K562 (cell line): ENCODE data around the gene MYOC. TPM values are rescaled to one million over a fixed set of nuclear protein-coding genes. Genes with fewer than 3 reads are reported as not detected.

Experiments used
- BRF1 ChIP-seq: IDR thresholded peaks from 3 replicates; pipeline ENCODE4 v1.6.1; 2011; ENCODE audit warnings: borderline replicate concordance, mild to moderate bottlenecking; ENCODE audit not compliant: insufficient read length; ENCODE audit errors: extremely low read depth
- CHD4 ChIP-seq: fragments of 200-600 bp; sonication (generic); IDR thresholded peaks from 3 replicates; pipeline ENCODE4 v1.6.1; 2012; ENCODE audit warnings: low read depth, mild to moderate bottlenecking, mixed read lengths, low read length, inconsistent platforms; ENCODE audit not compliant: insufficient read depth, insufficient replicate concordance, poor library complexity, severe bottlenecking
- E2F4 ChIP-seq: sonication (generic); formaldehyde crosslinking; IDR thresholded peaks from 2 replicates; pipeline ENCODE4 v1.8.0; 2022; ENCODE audit warnings: mild to moderate bottlenecking, low read depth, missing genetic modification reagents
- HDAC3 ChIP-seq: fragments of 450-650 bp; IDR thresholded peaks from 2 replicates; pipeline ENCODE4 v1.6.1; 2018; ENCODE audit warnings: borderline replicate concordance, mild to moderate bottlenecking, moderate library complexity; ENCODE audit not compliant: partially characterized antibody
- HOXB6 ChIP-seq: fragments of 250-450 bp; sonication (Bioruptor Pico); IDR thresholded peaks from 2 replicates; pipeline ENCODE4 v1.5.1; 2022; ENCODE audit warnings: mild to moderate bottlenecking, borderline replicate concordance
- SIN3B ChIP-seq: fragments of 450-650 bp; IDR thresholded peaks from 2 replicates; pipeline ENCODE4 v1.6.1; 2017; ENCODE audit warnings: low read depth, mild to moderate bottlenecking, moderate library complexity
- SMC3 ChIP-seq: conservative IDR thresholded peaks from 2 replicates; pipeline ENCODE4 v1.6.1; 2011; ENCODE audit warnings: low read depth, low read length, improper control_type of control experiment; ENCODE audit not compliant: insufficient read depth
- THAP7 ChIP-seq: fragments of 250-450 bp; sonication (Bioruptor Pico); IDR thresholded peaks from 2 replicates; pipeline ENCODE4 v1.5.0; 2021
- YBX1 ChIP-seq: fragments of 450-650 bp; IDR thresholded peaks from 2 replicates; pipeline ENCODE4 v1.7.1; 2016; ENCODE audit warnings: mild to moderate bottlenecking
- ZBTB9 ChIP-seq: fragments of 450-650 bp; formaldehyde crosslinking; IDR thresholded peaks from 2 replicates; pipeline ENCODE4 v1.4.0; 2020; ENCODE audit warnings: mild to moderate bottlenecking, moderate library complexity
- ZNF57 ChIP-seq: fragments of 450-650 bp; formaldehyde crosslinking; IDR thresholded peaks from 2 replicates; pipeline ENCODE4 v1.4.0; 2020; ENCODE audit warnings: mild to moderate bottlenecking, moderate library complexity
- ZNF766 ChIP-seq: fragments of 200-800 bp; sonication (Bioruptor generic); conservative IDR thresholded peaks from 2 replicates; pipeline ENCODE4 v1.6.1; 2016; ENCODE audit warnings: missing genetic modification characterization, missing compliant biosample characterization
- ZNF79 ChIP-seq: fragments of 250-450 bp; sonication (Bioruptor Pico); IDR thresholded peaks from 2 replicates; pipeline ENCODE4 v1.4.0; 2020; ENCODE audit warnings: low read depth, mild to moderate bottlenecking, moderate library complexity
- polyA plus RNA-seq, 8 experiments: library from polyadenylated mRNA; depleted of rRNA in 4 of 8; stranded (reverse) in 5 of 8; unstranded in 3 of 8; fragments of >200 nt; fragmentation: Nextera tagmentation in 2 of 8; fragmentation: Illumina TruSeq in 1 of 8; extraction: Ambion mirVana in 2 of 8; extraction: Trizol in 1 of 8; gene quantifications; 2 replicates each; pipeline versions ENCODE4 v1.2.1 to v1.2.3, GENCODE V29; 2011 to 2014; ENCODE audit warnings: inconsistent platforms in 1 of 8, missing spikeins in 1 of 8
- total RNA-seq, 7 experiments: library from RNA; depleted of rRNA in 6 of 7; stranded (reverse); fragments of >200 nt in 6 of 7; fragmentation: Illumina TruSeq in 2 of 7; extraction: Trizol in 2 of 7; gene quantifications; 2 replicates each; pipeline versions ENCODE4 v1.2.1 to v1.2.3, GENCODE V29; 2011 to 2021; ENCODE audit warnings: low replicate concordance in 1 of 7

The MYOC gene
- total and polyA plus RNA-seq, 9 of the 15 experiments (the other 6 are each of a cell fraction or from before 2014, with no cell fraction given): not detected

GRCh38 chr1:171668372-171668771, 15.9 kb upstream of the MYOC start (continued):
- TF ChIP-seq ZBTB9 (no peak), BRF1 (no peak), ZNF57 (CRISPR knock-in tag) (no peak), THAP7 (CRISPR knock-in tag) (no peak), ZNF766 (CRISPR knock-in tag) (no peak), E2F4 (CRISPR knock-in tag) (no peak), SMC3 (no peak), HOXB6 (CRISPR knock-in tag) (no peak), YBX1 (no peak), SIN3B (no peak), HDAC3 (no peak), ZNF79 (CRISPR knock-in tag) (no peak), CHD4 (no peak)
- TF ChIP-seq, all 486 proteins: peak for 5
